ENCODE data around the gene SCUBE1. TPM values are rescaled to one million over a fixed set of nuclear protein-coding genes. Genes with fewer than 3 reads are reported as not detected.

Gene SCUBE1
- total and polyA plus RNA-seq, 10 of the 15 experiments (the other 5 are each of a cell fraction or from before 2014, with no cell fraction given) = not detected

DNA sequence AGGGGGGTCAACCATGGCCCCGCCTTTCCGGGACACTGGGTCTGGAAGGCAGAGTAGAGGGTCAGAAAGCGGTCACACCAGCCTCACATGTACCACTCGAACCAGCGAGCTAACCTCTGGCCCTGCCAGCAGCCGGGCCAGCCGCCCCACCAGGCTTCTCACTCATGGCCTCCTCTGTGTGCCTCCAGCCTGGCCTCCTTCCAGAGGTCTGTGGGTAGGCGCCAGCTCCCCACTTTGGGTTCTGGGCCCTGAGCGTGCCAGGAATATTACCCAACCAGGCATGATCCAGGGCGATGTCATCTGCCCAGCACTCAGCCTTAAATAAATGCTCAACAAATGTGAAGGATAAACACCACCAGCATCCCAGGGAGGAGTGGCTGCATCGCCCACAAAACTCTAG, 5.8 kb downstream of the SCUBE1 start:
- H3K79me2 ChIP-seq (ENCODE audit: control insufficient read depth, insufficient read depth, low read length) = no peaks in the 10 kb centered on the region
- intact Hi-C loops (cut with micrococcal nuclease; ENCODE audit: unreplicated experiment) (no loop called here), in situ Hi-C loops (cut with MboI) (no loop called here)
- H3K27me3 ChIP-seq (replicated peaks in 1 of 2; ENCODE audit: control insufficient read depth in 2 of 2, insufficient read depth in 2 of 2, low read length in 1 of 2) = peaks cover 5% of the 10 kb centered on the region in 2 experiments; a peak in 3 of 4 replicates
- no peaks in the 10 kb centered on the region for H4K20me1 ChIP-seq (ENCODE audit: control insufficient read depth, insufficient read depth)
- RAD21 ChIA-PET (ENCODE audit: unreplicated experiment) = no interaction called here
- POLR2A ChIA-PET = no interaction called here
- H3K27ac ChIP-seq (ENCODE audit: control insufficient read depth, insufficient read depth) = no peak overlapping the region
- no TSS peak for BruUV-seq (replicated peaks)
- CTCF ChIA-PET = interaction anchor here (0.6 to 1.9 kb wide), 3 partner anchors 9 to 516 kb away, joined by 3 to 8 read pairs (median 4); no protein-coding TSS in a partner anchor
- ATAC-seq = no peak
- H3K36me3 ChIP-seq (ENCODE audit: control insufficient read depth in 2 of 2, insufficient read depth in 2 of 2, low read length in 1 of 2) = no peaks in the 10 kb centered on the region
- WGBS (ENCODE audit: insufficient coverage, insufficient replicate concordance, low lambda C conversion rate, missing lambda C conversion rate) = 39% methylated on average over 11 of the region's 11 CpGs
- no peak for TF ChIP-seq RBBP5 (conservative IDR thresholded peaks at IDR 0.05)
- no peak for TF ChIP-seq SMAD5 (IDR thresholded peaks at IDR 0.05; ENCODE audit: low read depth)
- TF ChIP-seq ZZZ3 (IDR thresholded peaks at IDR 0.05; ENCODE audit: control insufficient read depth, insufficient read length, low read depth) = no peak
- TF ChIP-seq CHD1 (IDR thresholded peaks at IDR 0.05; ENCODE audit: low read depth, low read length) = no peak
- no peak for TF ChIP-seq MEF2B (IDR thresholded peaks at IDR 0.05; ENCODE audit: partially characterized antibody, poor library complexity, severe bottlenecking)
- no peak for TF ChIP-seq JUND (IDR thresholded peaks at IDR 0.05; ENCODE audit: low read depth, low read length)
- TF ChIP-seq HDAC2 (IDR thresholded peaks at IDR 0.05) = no peak
- TF ChIP-seq TCF12 (IDR thresholded peaks at IDR 0.05; ENCODE audit: low read depth, low read length) = no peak
- TF ChIP-seq YY1 (IDR thresholded peaks at IDR 0.05; ENCODE audit: low read depth, low read length) = no peak
- TF ChIP-seq YBX1 (IDR thresholded peaks at IDR 0.05) = no peak
- TF ChIP-seq, protein P1, sequence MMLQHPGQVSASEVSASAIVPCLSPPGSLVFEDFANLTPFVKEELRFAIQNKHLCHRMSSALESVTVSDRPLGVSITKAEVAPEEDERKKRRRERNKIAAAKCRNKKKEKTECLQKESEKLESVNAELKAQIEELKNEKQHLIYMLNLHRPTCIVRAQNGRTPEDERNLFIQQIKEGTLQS (IDR thresholded peaks at IDR 0.05; ENCODE audit: borderline replicate concordance, extremely low read depth, low read depth, low read length) = no peak
- TF ChIP-seq RAD51 (IDR thresholded peaks at IDR 0.05) = no peak
- no peak for TF ChIP-seq NFXL1 (IDR thresholded peaks at IDR 0.05; ENCODE audit: borderline replicate concordance)
- TF ChIP-seq PAX8 (IDR thresholded peaks at IDR 0.05) = no peak
- TF ChIP-seq, protein P2, sequence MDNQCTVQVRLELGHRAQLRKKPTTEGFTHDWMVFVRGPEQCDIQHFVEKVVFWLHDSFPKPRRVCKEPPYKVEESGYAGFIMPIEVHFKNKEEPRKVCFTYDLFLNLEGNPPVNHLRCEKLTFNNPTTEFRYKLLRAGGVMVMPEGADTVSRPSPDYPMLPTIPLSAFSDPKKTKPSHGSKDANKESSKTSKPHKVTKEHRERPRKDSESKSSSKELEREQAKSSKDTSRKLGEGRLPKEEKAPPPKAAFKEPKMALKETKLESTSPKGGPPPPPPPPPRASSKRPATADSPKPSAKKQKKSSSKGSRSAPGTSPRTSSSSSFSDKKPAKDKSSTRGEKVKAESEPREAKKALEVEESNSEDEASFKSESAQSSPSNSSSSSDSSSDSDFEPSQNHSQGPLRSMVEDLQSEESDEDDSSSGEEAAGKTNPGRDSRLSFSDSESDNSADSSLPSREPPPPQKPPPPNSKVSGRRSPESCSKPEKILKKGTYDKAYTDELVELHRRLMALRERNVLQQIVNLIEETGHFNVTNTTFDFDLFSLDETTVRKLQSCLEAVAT (IDR thresholded peaks at IDR 0.05) = no peak
- SMC1A ChIA-PET (ENCODE audit: uncharacterized antibody, unreplicated experiment) = interaction anchor here (1.1 kb wide), 1 partner anchor 8 kb away, joined by 4 read pairs; no protein-coding TSS in a partner anchor
- no peak overlapping the region for H3K9ac ChIP-seq (ENCODE audit: control insufficient read depth, insufficient read depth, low read length)
- no peak overlapping the region for H3K4me2 ChIP-seq (ENCODE audit: control insufficient read depth, insufficient read depth)
- no peak for DNase-seq (ENCODE audit: low read depth, low spot score)
- H2AFZ ChIP-seq (ENCODE audit: control insufficient read depth, low read depth, low read length) = no peak overlapping the region
- H3K9me3 ChIP-seq (replicated peaks; ENCODE audit: control insufficient read depth, insufficient read depth, low read length) = no peaks in the 10 kb centered on the region
- no peak for FAIRE-seq
- H3K4me3 ChIP-seq = no peak overlapping the region
- H3K4me1 ChIP-seq (ENCODE audit: control insufficient read depth, insufficient read depth, low read length) = no peaks in the 10 kb centered on the region

Measured in GM12878 (cell line).